NCI-H510A treated with DMSO at 0.1 percent for 48 hours (cell line): ENCODE results near the gene RPH3AL.
"Not testable (repeated sequence)": the region's sequence is repeated elsewhere in the genome, so short reads cannot be mapped to it uniquely, and the experiment has no call there.

Experiments
- DNase-seq: peaks from one replicate; lab custom pipeline; 2025; lab: John Stamatoyannopoulos, UW

Gene RPH3AL

GRCh38 chr17:237406-237955, 115.1 kb downstream of the RPH3AL start:
- DNase-seq = no peak

GRCh38 chr17:236641-237405, 115.8 kb downstream of the RPH3AL start:
- DNase-seq = no peak

GRCh38 chr17:235831-236640, 116.6 kb downstream of the RPH3AL start:
- no peak for DNase-seq

- not testable (repeated sequence) for DNase-seq
Observed at GRCh38 chr17:234994-235830, 117.4 kb downstream of the RPH3AL start.

- DNase-seq = not testable (repeated sequence)
Observed at GRCh38 chr17:234163-234993, 118.2 kb downstream of the RPH3AL start.

GRCh38 chr17:233473-233941, 119.1 kb downstream of the RPH3AL start:
- DNase-seq = no peak

GRCh38 chr17:231966-232807, 120.4 kb downstream of the RPH3AL start:
- DNase-seq = no peak

GRCh38 chr17:231191-231965, 121.2 kb downstream of the RPH3AL start:
- DNase-seq = no peak

GRCh38 chr17:230395-230770, 122.2 kb downstream of the RPH3AL start:
- DNase-seq = no peak

- DNase-seq = no peak
Observed at GRCh38 chr17:229709-230394, 122.8 kb downstream of the RPH3AL start.

GRCh38 chr17:228951-229708, 123.5 kb downstream of the RPH3AL start:
- no peak for DNase-seq

GRCh38 chr17:227946-228615, 124.5 kb downstream of the RPH3AL start:
- no peak for DNase-seq

GRCh38 chr17:227078-227945, 125.3 kb downstream of the RPH3AL start:
- DNase-seq = no peak

GRCh38 chr17:226108-227077, 126.2 kb downstream of the RPH3AL start:
- DNase-seq = no peak

- no peak for DNase-seq
Observed at GRCh38 chr17:225551-225950, 127.1 kb downstream of the RPH3AL start.
